Measurements from ENCODE around the gene BPIFB1.

Gene BPIFB1

DNA sequence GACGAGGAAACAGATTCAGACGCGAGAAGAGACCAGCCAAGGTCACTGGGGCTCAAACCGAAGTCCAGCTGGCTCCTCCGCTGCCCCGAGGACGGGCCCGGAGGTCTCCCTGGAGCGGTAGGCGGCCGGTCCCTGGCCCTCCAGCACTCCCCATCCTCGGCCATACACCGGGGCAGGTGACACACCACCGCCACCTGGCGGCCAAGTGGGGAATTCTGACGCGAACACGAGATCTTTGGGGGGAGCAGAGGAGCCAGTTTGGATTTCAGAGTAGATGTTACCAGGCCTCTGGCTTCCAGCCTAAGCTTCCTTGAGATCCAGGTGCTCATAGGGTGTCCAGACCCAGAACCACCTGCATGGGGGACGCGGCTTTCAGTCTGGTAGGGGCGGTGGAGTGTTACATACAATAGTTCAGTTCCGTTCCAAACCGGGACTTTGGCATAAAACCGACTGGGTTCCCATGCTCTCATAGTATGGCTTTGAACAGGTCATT is 16.1 kb downstream of the BPIFB1 start:
- DNase-seq, result peak; percentile 71

DNA sequence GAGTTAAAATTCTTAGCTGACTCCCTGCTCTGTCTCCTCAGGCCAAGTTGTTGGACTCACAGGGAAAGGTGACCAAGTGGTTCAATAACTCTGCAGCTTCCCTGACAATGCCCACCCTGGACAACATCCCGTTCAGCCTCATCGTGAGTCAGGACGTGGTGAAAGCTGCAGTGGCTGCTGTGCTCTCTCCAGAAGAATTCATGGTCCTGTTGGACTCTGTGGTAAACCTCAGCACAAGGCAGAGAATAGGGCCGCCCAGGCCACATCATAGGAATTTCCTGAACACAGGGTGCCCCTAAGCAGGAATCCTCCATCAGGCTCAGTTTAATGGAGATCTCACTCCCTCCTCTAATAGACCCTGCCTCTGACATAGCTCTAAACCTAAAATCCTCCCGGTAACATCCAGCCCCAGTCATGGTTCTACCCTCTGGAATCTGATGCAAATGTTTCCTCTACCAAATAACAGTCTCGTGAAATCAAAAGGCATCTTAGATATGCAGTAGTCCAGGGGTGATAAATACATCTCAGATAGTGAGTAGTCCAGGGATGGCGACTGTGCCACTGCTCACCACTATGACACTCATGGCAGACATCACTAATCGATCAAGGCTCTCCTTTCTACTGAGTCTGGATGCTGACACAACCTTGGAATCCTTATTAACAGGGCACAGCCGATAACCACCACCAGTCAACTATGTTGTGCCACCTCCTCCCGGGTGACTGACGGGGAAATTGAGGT is 18.3 kb downstream of the BPIFB1 start:
- no peak for DNase-seq

DNA sequence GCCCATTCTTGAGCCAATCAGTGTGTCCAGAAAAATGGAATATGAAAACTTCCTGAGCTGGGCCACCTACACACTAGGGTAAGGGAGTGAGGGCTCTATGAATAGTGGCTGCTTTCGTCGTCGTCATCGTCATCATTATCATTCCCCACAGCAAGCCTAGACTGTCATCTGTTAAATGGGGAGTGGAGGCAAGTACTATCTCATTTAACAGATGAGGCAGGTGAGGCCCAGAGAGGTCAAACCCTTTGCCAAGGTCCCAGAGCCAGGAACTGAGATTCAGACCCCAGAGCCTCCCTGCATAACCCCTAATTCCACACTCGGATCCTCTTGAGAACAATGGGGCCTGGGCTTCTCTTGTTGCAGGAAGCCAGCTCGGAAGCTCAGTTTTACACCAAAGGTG is 20.6 kb downstream of the BPIFB1 start:
- no peak for DNase-seq

DNA sequence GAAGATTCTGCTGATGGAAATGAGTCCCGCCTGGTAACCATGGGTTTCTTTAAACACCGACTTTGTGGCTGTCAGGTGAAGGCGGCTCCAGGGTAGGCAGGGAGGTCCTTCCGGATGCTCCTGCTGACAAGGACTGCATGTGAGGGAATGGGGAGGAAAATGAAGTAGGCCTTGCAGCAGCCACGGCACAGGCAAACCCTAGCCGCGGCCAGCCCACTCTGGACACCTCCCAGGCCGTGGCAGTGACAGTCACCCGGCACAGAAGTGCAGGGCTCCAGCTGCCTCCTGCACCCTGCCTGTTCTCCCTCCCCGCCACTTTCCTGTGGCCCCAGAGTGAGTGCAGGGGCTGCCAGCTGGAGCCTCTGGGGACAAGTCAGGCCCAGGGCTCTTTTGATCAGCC is 21.0 kb downstream of the BPIFB1 start:
- no peak for DNase-seq

DNA sequence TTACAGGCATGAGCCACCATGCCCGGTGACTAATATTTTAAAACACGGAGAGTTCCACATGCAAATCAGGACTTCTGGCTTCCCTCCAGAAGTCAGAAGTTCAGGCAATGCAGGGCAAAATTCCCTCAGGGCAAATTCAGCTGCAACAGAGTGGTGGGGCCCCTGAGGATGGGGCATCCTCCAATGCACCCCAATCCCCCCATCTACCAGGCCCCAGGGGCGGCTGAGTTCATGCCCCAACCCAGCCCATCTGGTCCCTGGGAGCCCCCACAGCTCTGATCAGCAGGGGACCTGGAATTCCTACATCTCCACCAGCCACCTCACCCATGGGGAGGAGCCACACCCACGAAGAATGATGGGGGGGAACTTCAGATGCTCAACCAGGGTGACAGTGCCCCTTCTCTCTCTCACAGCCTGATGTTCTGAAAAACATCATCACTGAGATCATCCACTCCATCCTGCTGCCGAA is 22.6 kb downstream of the BPIFB1 start:
- DNase-seq, result no peak

DNA sequence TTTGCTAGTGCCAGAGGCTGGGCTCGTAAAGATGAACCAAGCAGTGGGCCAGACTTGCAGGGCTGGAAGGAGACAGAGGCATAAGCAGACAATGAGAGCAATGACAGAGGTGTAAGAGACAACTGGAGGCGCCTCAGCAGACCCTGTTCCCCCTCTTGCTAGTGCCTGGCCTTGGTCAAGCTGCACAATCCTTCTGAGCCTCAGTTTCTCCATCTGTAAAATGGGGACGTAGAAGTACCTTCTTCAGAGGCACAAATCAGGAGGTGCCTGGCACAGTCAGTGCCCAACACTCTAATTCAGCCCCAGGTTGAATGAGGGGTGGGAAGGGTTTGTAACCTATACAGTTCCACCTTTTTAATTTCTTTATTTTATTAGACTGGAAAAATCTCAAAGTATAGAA is 23.2 kb downstream of the BPIFB1 start:
- DNase-seq, result no peak

DNA sequence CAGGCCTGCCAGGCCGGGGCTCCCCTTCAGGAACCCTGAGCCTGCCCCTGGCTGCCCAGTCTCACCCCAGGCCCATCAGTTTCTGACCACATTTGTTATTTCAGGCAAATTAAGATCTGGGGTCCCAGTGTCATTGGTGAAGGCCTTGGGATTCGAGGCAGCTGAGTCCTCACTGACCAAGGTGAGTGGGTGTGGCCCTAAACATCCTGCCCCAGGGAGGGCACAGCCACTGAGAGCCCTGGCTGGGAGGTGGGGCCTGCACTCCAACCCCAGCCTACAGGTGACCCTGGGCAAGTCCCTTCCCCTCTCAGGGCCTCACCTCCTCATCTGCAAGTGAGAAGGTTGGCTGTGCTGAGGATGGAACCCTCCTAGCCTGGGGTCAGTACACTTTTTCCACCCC is 23.8 kb downstream of the BPIFB1 start:
- no peak for DNase-seq

DNA sequence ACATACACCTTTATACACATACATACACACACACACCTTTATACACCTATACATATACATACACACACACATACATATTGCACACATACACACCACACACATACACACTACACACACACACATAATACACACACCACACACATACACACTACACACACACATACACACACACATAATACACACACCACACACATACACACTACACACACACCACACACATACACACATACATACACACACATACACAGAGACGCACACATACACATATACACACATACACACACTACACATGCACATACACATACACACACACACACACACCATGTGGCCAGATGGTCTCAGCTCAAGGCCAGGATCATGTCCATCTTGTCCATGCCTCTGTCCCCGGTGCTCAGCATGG is 25.7 kb downstream of the BPIFB1 start:
- no peak for DNase-seq

DNA sequence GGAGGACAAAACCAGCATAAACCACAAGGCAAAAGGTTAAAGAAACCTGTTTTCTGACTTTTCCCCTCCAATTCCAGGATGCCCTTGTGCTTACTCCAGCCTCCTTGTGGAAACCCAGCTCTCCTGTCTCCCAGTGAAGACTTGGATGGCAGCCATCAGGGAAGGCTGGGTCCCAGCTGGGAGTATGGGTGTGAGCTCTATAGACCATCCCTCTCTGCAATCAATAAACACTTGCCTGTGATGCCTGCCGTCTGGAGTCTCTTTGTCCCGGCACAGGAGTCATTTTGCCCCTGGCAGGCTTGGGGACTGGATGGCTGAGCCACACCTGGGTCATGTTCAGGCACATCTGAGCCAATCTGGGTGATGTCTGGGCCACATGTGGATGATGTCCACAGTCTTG is 26.6 kb downstream of the BPIFB1 start:
- DNase-seq, result no peak

DNA sequence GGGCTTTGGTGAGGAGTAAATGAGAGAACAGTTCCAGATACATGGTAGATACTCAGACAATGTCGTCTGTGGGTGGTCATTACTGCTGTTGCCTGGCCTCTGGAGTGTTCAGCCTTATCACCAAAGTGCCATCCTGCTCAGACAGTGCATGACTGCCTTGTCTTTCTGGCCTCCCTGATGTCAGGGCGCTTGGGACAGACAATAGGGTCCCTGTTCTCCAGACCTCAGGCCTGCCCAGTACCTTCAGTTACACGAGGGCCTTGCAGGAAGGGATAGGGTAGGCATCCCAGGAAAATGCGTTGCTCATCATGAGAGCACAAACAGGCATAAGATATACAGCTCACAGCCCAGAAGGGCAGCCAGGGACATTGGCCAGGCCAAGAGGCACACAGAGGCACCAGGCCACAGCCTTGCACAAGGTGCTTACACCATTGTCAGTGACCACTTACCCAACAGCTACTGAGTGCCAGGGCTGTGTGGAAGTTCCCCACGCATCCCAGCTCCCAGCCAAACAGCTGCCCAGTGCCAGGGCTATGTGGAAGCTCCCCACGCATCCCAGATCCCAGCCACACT is 27.4 kb downstream of the BPIFB1 start:
- no peak for DNase-seq

DNA sequence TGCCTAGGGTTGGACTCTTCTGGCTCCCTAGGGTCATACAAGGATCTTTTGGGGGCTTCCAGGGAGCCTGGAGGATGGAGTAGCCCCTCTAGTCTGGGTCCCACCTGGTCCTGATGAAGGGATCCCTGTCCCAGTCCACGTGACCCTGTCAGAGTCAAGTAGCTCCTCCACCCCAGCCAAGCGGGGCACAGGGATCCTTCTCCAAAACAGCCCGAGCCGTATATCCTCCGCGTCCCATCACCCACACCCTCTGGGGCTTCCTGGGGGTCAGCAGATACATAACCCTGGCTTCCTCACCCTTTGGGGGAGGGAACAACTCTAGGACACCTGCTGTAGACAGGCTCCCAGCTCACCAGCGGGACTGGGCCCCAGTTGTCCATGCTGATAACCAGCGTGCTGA is 28.0 kb downstream of the BPIFB1 start:
- no peak for DNase-seq

DNA sequence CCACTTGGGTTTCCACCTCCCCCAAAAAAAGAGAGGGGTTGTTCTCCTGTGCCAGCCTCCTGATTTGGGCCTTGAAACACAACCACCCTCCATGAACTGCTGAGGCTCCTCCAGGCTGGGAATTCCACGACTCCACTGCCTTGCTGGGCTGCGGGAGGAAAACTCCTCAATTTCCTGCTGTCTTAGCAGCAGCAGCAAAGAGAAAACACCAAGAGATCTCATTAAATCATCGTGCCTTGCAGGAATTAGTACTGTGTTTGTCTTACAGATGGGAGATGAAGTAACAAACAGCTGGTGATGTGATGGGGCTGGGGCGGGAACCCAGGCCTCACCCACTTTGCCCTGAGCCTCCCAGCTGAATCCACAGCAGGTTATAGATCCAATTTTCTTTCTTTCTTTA is 29.0 kb downstream of the BPIFB1 start:
- DNase-seq, result no peak

DNA sequence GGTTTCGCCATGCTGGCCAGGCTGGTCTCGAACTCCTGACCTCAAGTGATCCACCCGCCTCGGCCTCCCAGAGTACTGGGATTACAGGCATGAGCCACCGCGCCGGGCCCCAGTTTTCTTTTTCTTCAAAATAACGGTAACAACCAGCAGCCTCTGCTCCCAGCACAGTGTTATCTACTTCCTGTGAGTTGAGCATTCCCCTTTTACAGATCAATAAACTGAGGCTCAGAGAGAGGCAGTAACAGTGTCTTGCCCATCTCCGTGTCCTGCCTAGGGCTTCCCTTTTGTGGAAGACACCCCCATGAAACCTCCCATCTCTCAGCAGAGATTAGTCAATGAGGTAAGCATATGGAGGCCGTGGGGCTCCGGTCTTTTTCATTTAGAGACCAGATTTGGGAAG is 29.6 kb downstream of the BPIFB1 start:
- DNase-seq, result no peak

DNA sequence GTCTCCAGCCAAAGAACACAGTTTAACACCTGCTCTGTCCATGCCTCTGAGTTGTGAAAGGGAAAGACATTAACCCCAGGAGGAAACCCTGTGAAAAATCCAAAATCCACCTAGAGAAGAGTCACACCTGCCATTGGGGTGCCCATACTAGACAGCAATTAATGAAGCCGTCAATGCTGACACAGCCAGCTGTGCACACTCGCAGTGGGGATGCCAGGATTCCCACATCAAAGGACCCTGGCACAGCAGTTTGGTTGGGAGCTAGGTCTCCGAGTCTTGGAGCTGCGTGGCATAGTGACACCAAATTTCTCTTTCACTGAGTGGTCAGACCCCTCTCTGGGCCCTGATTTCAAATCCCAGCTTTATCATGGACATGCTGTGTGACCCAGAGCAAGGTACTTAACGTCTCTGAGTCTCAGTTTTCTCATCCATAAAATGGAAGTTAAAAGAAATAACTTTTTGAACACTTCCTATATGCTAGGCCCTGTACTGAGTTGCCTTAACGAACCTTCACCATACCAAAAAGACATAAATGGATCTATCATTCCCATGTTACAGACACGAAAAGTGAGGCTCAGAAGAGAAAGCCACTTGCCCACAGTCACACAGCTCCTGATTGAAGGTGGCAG is 30.8 kb downstream of the BPIFB1 start:
- DNase-seq, result no peak

DNA sequence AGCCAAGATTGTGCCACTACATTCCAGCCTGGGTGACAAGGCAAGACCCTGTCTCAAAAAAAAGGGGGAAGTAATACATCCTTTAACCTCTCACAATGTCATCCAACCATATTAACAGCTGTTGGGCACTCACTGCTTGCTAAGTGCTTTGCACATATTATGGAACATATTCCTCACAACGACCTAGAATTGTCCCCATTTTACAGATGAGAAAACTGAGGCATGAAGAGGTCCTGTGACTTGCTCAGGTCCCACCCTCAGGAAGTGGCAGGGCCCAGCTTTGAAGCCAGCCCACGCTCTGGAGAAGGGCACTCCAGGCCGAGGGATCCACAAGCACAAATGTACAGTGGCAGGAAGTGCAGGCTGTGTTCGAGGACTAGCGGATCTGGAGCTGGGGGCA is 33.3 kb downstream of the BPIFB1 start:
- DNase-seq, result no peak

DNA sequence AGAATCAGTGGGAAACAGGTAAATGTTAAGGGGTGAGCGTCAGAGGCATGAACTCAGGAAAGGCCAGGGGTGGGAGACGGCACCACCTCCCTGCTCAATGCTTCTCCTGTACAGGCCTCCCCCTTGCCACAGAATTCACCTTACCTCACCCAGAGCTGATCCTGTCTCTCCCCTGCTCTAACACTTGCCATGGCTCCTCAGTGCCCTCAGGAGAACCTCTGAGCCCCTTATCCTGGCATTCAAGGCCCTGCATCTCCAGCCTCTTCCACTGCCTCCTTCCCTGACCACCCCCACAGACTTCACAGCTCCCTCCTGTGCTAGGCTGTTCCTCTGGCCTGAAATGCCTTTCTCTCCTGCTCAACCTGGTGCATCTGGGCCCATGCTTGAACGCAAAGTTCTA is 33.9 kb downstream of the BPIFB1 start:
- no peak for DNase-seq

DNA sequence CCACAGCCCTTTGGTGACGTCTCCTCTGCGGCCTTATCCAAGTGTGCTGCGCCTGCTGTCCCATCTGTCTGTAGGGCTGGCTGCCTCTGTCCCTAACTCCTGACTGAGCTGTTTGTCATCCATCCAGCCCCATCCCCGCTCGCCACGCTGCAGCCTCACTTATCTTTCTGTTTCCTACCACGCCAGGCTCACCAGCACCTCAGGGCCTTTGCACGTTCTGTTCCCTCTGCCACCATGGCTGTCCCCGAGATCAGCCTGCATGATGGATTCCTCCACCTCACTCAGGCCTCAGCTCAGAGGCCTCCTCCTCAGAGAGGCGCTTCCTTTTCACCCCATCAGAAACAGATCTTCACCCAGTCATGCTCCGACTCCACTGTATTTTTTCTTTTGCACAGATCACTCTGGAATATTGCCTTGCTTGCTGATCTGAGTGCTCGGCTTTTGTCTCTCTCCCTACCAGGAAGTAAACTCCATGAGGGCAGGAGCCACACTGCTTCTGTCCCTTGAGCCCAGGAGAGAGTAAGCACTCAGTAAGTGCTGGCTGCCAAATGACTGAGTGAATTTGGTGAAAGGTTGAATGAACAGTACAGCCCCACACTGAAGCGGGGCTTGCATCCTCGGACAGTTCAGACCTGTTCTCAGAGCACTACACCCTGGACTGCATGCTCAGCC is 34.5 kb downstream of the BPIFB1 start:
- DNase-seq, result no peak

DNA sequence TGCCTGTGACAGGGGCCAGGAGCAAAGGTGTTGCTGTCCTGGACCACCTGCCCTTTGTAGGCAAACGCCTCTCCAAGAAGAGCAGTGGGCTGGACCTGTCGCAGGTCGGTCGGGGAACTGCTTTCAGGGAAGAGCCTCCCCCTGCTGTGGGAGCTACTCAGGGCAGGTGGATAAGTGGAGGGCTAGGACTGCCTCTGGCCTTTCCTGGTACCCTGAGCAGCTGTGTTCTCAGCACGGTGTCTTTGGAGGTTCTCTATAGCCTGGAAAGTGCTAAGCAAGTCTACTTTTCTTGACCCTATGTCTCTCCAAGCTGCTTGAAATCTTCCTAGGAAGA is 35.0 kb downstream of the BPIFB1 start:
- no peak for DNase-seq

DNA sequence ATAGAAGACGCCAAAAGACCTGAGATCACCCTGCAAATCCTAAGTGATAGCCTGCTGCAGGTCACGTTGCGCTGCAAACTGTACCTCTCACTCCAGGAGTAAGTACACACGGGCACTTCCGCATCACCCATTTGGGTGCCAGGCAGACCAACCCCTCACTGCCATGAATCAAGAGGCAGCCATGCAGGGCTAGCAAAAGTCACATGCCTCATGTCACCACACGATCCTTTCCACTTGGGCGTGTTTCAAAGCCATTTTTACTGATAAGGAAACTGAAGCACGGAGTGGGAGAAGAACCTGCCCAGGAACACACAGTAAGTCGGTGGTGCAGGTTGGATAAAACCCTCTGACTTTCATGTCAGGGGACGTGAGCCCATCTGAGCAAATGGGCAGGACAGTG is 37.0 kb downstream of the BPIFB1 start:
- no peak for DNase-seq

DNA sequence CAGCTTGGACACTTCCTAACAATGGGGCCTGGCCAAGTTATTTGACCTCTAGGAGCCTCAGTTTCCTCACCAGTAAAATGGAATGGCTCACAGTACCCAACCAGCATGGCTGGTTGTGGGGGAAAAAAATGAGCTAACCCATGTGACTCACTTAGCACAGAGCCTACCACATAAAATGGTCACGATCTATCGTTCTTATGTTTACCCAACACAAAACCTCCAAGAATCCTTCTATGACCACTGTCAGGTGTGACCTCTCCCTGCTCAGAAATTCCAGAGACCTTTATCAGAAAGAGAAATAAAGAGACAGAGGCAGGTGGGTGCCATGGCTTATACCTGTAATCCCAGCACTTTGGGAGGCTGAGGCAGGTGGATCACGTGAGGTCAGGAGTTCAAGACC is 39.4 kb downstream of the BPIFB1 start:
- DNase-seq, result no peak

DNA sequence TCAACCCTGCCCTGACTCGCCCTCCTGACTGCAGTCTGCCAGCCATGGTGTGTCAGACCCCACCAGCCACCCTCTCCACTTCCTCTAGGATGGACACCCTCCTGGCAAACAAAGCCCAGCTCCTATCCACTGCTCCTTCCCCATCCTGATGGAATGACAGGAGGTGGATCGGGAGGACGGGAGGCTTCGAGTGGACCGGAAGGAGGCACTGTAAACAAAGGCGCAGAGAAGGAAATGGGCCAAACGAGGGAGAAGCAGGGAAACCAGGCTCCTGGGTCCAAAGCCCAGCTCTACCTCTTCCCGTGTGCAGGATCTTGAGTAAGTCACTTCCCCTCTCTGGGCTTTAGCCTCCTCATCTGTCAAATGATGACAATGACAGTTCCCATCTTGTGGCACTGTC is 40.2 kb downstream of the BPIFB1 start:
- no peak for DNase-seq

DNA sequence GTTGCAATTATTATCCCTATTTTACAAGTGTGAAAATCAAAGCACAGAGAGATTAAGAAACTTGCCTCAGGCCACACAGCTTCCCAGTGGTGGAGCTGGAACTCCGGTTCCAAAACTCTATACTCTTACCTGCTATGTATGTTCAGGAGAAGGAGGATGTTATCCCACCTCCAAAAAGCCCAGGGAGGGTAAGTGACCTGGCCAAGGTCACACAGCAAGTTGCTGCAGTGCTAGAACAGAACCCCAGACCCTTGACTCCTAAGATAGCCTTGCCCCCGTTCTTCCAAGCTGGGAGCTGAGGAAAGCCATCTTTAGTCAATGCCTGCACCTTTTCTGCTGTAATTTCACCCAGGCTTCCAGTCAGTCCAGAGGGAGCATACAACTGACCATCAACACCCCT is 42.3 kb downstream of the BPIFB1 start:
- no peak for DNase-seq

DNA sequence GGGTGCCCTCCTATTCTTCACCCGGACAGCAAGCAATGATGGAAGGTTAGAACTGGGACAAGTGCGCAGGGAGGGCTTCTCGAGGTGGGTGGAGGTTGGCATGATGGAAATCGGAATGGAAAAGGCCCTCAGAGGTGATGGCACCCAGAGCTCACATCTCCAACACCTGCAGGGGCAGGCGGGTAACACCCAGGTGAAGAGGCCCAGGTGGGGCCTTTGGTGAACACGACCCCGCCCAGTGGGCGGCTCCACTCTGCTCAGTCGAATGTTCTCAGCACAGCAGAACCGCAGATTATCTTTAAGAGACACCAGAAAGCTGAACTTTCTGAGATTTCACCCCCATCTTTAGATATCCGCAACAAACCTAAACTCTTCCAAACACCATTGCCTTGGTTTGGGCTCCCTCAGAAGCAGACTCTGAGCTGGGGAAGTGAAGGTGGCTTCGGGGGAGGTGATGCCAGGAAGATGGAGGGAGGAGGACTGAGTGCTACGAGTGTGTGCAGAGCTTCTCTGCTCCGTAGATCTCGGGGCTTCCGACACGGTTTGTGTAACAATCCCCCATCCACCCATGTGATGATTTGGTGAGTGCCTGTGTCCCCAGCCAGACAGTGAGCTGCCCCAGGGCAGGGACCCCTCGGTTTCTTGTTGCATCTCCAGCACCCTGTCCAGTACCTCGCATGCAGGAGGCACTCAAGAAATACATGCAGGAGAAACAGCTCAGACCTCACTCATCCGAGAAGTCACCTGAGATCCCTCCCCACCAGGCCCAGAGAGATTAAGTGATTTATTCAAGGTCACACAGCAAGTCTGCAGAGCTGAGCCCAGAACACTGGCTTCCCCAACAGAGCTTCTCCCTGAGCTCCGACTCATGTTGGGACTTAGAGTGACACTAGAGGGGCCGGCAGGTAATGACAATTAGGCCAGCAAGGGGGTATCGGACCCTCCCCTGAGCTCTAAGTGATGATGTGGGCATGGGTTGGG is 45.4 kb downstream of the BPIFB1 start:
- DNase-seq, result no peak
